HepG2 (cell line): ENCODE measurements around the gene PLAAT3. TPM values are rescaled to one million over a fixed set of nuclear protein-coding genes. Genes with fewer than 3 reads are reported as not detected.

Experiments
- ATAC-seq: fragments of 200-7000 bp; cut with Tn5 transposase; 3 replicates; pipeline ENCODE4 v1.9.1; 2020; ENCODE audit warnings: mild to moderate bottlenecking, moderate library complexity
- BruUV-seq: library from RNA; stranded (reverse); fragments of 400-500 nt; replicated peaks from 2 replicates; lab custom pipeline; 2021; lab: Mats Ljungman, UMichigan
- CTCF ChIA-PET: fragments of 300-600 bp; formaldehyde crosslinking; extraction: SDS; loops from one replicate; lab custom pipeline; 2021; ENCODE audit warnings: low total read pairs, inconsistent platforms, low intra/inter-chr PET ratio; lab: Yijun Ruan, JAX
- POLR2A ChIA-PET: fragments of 350-600 bp; sonication (Branson Sonifier 250); formaldehyde crosslinking; loops from one replicate; lab custom pipeline; 2020; ENCODE audit warnings: antibody characterized with exemption, inconsistent platforms; lab: Yijun Ruan, JAX
- DNase-seq: peaks from one replicate; pipeline ENCODE4 v3.0.0-alpha.2; 2015; ENCODE audit warnings: low spot score
- FAIRE-seq: peaks from 3 replicates; lab custom pipeline; 2011; peaks lifted over from hg19 to GRCh38; lab: Jason Lieb, UNC
- H2AFZ ChIP-seq: one replicate; pipeline ENCODE4 v1.6.1; 2011; ENCODE audit warnings: low read length, inconsistent platforms
- H3K27ac ChIP-seq: fragments of 300-600 bp; 3 replicates; pipeline ENCODE4 v1.8.0; 2011; ENCODE audit warnings: mixed run types, mild to moderate bottlenecking, mixed read lengths, low read length, inconsistent platforms; ENCODE audit not compliant: insufficient read depth; ENCODE audit errors: extremely low read length
- H3K27me3 ChIP-seq, 2 experiments: fragments of 200-600 bp in 1 of 2; 2 replicates in 1 of 2; 3 replicates in 1 of 2; pipeline versions ENCODE4 v1.6.0 to v1.8.0; 2011; ENCODE audit warnings: low read length in 2 of 2, mild to moderate bottlenecking in 2 of 2, moderate library complexity in 2 of 2, inconsistent platforms in 1 of 2; ENCODE audit not compliant: insufficient read depth in 2 of 2, control insufficient read depth in 1 of 2
- H3K36me3 ChIP-seq, 2 experiments: fragments of 200-600 bp in 1 of 2; replicated peaks in 1 of 2; 2 replicates in 1 of 2; 3 replicates in 1 of 2; pipeline versions ENCODE4 v1.5.1 to v1.8.0; 2011; ENCODE audit warnings: low read length in 2 of 2, inconsistent platforms in 1 of 2; ENCODE audit not compliant: insufficient read depth in 2 of 2, control insufficient read depth in 1 of 2
- H3K4me1 ChIP-seq: 2 replicates; pipeline ENCODE4 v1.5.1; 2012; ENCODE audit warnings: low read length, inconsistent platforms; ENCODE audit not compliant: insufficient read depth
- H3K4me2 ChIP-seq: 2 replicates; pipeline ENCODE4 v1.6.0; 2011; ENCODE audit warnings: low read depth, low read length, inconsistent platforms
- H3K4me3 ChIP-seq, 3 experiments: fragments of 200-600 bp in 1 of 3; sonication (generic), shearing (Covaris generic) in 1 of 3; replicated peaks in 1 of 3; 2 replicates each; pipeline ENCODE4 v1.5.1; 2011 to 2016; ENCODE audit warnings: low read length in 3 of 3, inconsistent platforms in 2 of 3, low read depth in 2 of 3, mild to moderate bottlenecking in 2 of 3, control low read depth in 1 of 3, mixed read lengths in 1 of 3; ENCODE audit not compliant: insufficient read depth in 1 of 3
- H3K79me2 ChIP-seq: one replicate; pipeline ENCODE4 v1.6.1; 2011; ENCODE audit warnings: low read length, inconsistent platforms; ENCODE audit not compliant: insufficient read depth
- H3K9ac ChIP-seq: 2 replicates; pipeline ENCODE4 v1.6.0; 2011; ENCODE audit warnings: mild to moderate bottlenecking, low read depth, low read length, inconsistent platforms; ENCODE audit not compliant: insufficient read depth
- H3K9me3 ChIP-seq: 2 replicates; pipeline ENCODE4 v1.5.1; 2012; ENCODE audit warnings: mild to moderate bottlenecking, low read length
- H4K20me1 ChIP-seq: 2 replicates; pipeline ENCODE4 v1.6.0; 2011; ENCODE audit warnings: inconsistent platforms, mild to moderate bottlenecking, low read length, moderate library complexity; ENCODE audit not compliant: insufficient read depth
- HNF4G ChIP-seq, 2 experiments: sonication (generic) in 1 of 2; formaldehyde crosslinking in 1 of 2; IDR thresholded peaks; 2 replicates each; pipeline versions ENCODE4 v1.4.0 to v1.6.1; 2011 to 2020; ENCODE audit warnings: borderline replicate concordance in 2 of 2, low read depth in 2 of 2, mild to moderate bottlenecking in 2 of 2, low read length in 1 of 2, missing genetic modification reagents in 1 of 2, moderate library complexity in 1 of 2
- WGBS: methylation state at CpG from one replicate; pipeline ENCODE4 v1.1.6; 2017; ENCODE audit warnings: low lambda C conversion rate; 5-methylcytosine and 5-hydroxymethylcytosine counted together
- in situ Hi-C: cut with HindIII; loops from 2 replicates; pipeline ENCODE4 v1.10.0; 2017; ENCODE audit warnings: low pct_unique_long_range_greater_than_20kb; ENCODE audit not compliant: extremely low pct_ligation_motif_present
- intact Hi-C: fragments of 100-400 bp; cut with micrococcal nuclease; formaldehyde crosslinking; loops from one replicate; pipeline ENCODE4 v1.10.0; 2022; ENCODE audit not compliant: unreplicated experiment
- polyA plus RNA-seq, 8 experiments: library from polyadenylated mRNA; depleted of rRNA in 3 of 8; stranded (reverse) in 7 of 8; unstranded in 1 of 8; fragments of >200 nt; fragmentation: Illumina TruSeq in 4 of 8; extraction: Trizol in 4 of 8; gene quantifications; 2 replicates each; pipeline versions ENCODE4 v1.2.1 to v1.2.3, GENCODE V29; 2011 to 2016; ENCODE audit warnings: low read depth in 4 of 8, missing spikeins in 1 of 8, mixed read lengths in 1 of 8; ENCODE audit not compliant: insufficient read depth in 1 of 8
- total RNA-seq, 5 experiments: library from RNA; depleted of rRNA; stranded (reverse); fragments of >200 nt; fragmentation: Illumina TruSeq; extraction: Trizol; gene quantifications; 2 replicates each; pipeline ENCODE4 v1.2.3, GENCODE V29; 2016; ENCODE audit warnings: low read depth in 1 of 5
- TF ChIP-seq, protein P1 (sequence below), 2 experiments: sonication (generic) in 1 of 2; formaldehyde crosslinking in 1 of 2; IDR thresholded peaks; 2 replicates each; pipeline versions ENCODE4 v1.5.1 to v1.6.1; 2011 to 2020; ENCODE audit warnings: borderline replicate concordance in 1 of 2, low read depth in 1 of 2, low read length in 1 of 2, mild to moderate bottlenecking in 1 of 2, missing genetic modification reagents in 1 of 2, moderate library complexity in 1 of 2

PLAAT3 gene
- total and polyA plus RNA-seq, 2 of the 13 experiments (the other 11 are each of a cell fraction or from before 2014, with no cell fraction given) = 9.3 to 16.4 TPM

DNA sequence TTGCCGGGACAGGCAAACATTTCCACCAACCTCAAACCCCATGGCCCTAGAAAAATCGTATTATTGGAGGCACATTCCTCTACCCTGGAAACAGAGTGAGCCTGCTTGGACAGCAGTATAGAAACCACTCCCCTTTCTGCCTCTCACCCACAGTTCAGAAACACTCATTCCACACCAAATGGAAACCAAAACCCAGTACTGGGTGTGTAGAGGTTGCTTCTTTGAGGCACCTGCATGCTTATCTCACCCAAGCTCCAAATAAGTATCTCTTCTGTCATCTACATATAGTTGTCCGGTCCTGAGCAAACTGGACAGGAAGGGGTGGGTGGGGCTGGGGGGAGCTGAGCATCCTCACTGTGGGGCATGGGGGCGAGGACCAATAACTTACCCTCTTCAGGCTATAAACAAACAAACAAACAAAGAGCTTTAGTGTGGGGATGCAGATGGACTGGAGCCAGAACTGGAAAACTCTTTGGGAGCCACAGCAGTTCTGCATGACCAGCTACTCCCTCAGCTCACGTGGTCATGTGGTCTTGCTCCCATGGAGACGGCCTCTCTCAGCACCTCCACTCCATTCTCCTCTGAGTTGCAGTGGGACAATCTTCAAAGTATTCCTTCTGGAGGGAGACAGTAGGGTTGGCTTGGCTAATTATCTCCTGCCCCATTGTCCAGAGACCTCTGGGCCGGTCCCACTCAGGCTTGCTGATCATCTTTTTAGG lies 50.0 kb downstream of the PLAAT3 start:
- Histone ChIP-seq H2AFZ (no peak overlapping the region), H3K27ac (no peak overlapping the region)
- 55% methylated on average over 7 of the region's 7 CpGs for WGBS

More for the DNA sequence above, 50.0 kb downstream of the PLAAT3 start:
- Histone ChIP-seq H3K4me1 (peaks cover 24% of the 10 kb centered on the region), H3K4me3 (no peak overlapping the region; a peak in 1 of 6 replicates), H3K9ac (no peak overlapping the region), H3K9me3 (no peaks in the 10 kb centered on the region), H3K36me3 (no peaks in the 10 kb centered on the region), H3K79me2 (no peaks in the 10 kb centered on the region), H3K4me2 (peak overlapping the region; percentile 44; the same call in 1 of the 2 replicates), H4K20me1 (no peaks in the 10 kb centered on the region), H3K27me3 (no peaks in the 10 kb centered on the region)
- ChIA-PET POLR2A (interaction anchor here (0.7 to 2.4 kb wide), 2 partner anchors 10 to 28 kb away, joined by 3 to 6 read pairs; partner anchors contain the start of gene PLAAT4), CTCF (no interaction called here)
- DNase-seq (no peak), FAIRE-seq (no peak), ATAC-seq (peak; percentile 36; the same call in 2 of the 3 replicates)
- no TSS peak for BruUV-seq
- intact Hi-C loops = no loop called here
- TF ChIP-seq HNF4G (IDR thresholded peaks at IDR 0.05; ENCODE audit: borderline replicate concordance, low read depth, low read length) = no peak
- no peak for TF ChIP-seq HNF4G (CRISPR knock-in tag; IDR thresholded peaks at IDR 0.05; ENCODE audit: borderline replicate concordance, low read depth)
- TF ChIP-seq, protein P1, sequence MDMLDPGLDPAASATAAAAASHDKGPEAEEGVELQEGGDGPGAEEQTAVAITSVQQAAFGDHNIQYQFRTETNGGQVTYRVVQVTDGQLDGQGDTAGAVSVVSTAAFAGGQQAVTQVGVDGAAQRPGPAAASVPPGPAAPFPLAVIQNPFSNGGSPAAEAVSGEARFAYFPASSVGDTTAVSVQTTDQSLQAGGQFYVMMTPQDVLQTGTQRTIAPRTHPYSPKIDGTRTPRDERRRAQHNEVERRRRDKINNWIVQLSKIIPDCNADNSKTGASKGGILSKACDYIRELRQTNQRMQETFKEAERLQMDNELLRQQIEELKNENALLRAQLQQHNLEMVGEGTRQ (IDR thresholded peaks at IDR 0.05; ENCODE audit: low read depth, low read length) = peak; percentile 54
- TF ChIP-seq, protein P1 (CRISPR knock-in tag; IDR thresholded peaks at IDR 0.05; ENCODE audit: borderline replicate concordance) = no peak
- in situ Hi-C loops = no loop called here
